ENCODE results near the gene CMTM7. TPM values are rescaled to one million over a fixed set of nuclear protein-coding genes. Genes with fewer than 3 reads are reported as not detected.
A peak's percentile ranks its signal among the peaks of the same experiment; 100 is the strongest.

Gene CMTM7
- polyA plus RNA-seq, 3 donors, result 100 to 148 (median 146) TPM

DNA sequence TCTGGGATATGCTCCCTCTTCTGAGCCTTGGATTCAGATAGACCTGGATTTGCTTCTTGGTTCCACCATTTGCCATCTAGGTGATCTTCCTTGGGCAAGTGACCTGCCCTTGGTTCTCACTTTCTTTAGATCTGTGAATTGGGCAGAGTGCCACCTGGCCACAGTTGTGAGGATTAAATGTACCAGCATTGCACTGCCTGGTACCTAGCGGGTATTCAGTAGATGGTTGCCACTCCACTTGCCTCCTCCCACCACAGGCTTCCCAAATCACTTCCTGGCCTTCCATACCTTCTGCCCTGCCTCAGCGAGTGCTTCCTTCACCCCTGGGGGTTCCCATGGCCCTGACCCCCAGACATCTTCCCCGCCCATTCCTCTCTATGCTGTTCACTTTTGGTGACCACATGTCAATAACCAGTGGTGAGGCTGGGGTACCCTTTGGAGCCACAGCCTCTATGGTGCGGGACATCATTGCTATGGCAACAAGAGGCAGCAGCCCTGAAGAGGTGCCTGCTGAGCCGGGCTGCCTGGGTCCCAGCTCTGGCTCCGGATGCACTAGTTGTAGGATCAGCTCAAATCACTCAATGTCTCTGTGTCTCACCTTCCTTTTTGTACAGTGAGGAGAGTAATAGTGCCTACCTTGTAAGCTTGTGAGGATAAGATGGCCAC lies 40.5 kb downstream of the CMTM7 start:
- Histone ChIP-seq H4K20me1 (ENCODE audit: insufficient read depth, low read length) (peaks cover 72% of the 10 kb centered on the region), H3K27me3 (ENCODE audit: control insufficient read depth in 2 of 2, insufficient read depth in 2 of 2, low read length in 2 of 2) (no peaks in the 10 kb centered on the region), H3K4me2 (replicated peaks; ENCODE audit: extremely low read depth, low read length, poor library complexity, severe bottlenecking) (peak overlapping the region; percentile 60), H2AFZ (ENCODE audit: insufficient read depth, low read depth, low read length, poor library complexity, severe bottlenecking) (peak overlapping the region; percentile 42), H3K9ac (ENCODE audit: insufficient read depth, low read length, poor library complexity, severe bottlenecking) (peak overlapping the region; percentile 38), H3K4me1 (ENCODE audit: control insufficient read depth in 1 of 2, insufficient read depth in 2 of 2, low read length in 2 of 2) (peaks cover 51 to 56% of the 10 kb centered on the region in 2 donors), H3K9me3 (replicated peaks in 1 of 2; ENCODE audit: control insufficient read depth in 1 of 2, insufficient read depth in 1 of 2, low read length in 2 of 2) (no peaks in the 10 kb centered on the region), H3K79me2 (ENCODE audit: insufficient read depth, low read length) (peaks cover 99% of the 10 kb centered on the region), H3K36me3 (replicated peaks in 1 of 2; ENCODE audit: control insufficient read depth in 1 of 2, insufficient read depth in 2 of 2, low read length in 2 of 2) (no peaks in the 10 kb centered on the region), H3K27ac (ENCODE audit: low read depth in 1 of 2, low read length in 2 of 2) (peak overlapping the region; percentile 77), H3K4me3 (replicated peaks in 1 of 3; ENCODE audit: low read depth in 2 of 3, low read length in 3 of 3) (peak overlapping the region in 1 of 3 experiments; percentile 44)
- Mint-ChIP-seq H3K4me3 (no peak overlapping the region), H3K4me1 (peaks cover 73% of the 10 kb centered on the region), H3K27ac (peak overlapping the region; percentile 76 to 97 (median 94)), H3K27me3 (ENCODE audit: low read depth in 3 of 3) (no peaks in the 10 kb centered on the region), H3K9me3 (no peaks in the 10 kb centered on the region), H3K36me3 (peaks cover 2 to 11% of the 10 kb centered on the region in 2 donors)
- no peak for DNase-seq
- TF ChIP-seq, protein P1, sequence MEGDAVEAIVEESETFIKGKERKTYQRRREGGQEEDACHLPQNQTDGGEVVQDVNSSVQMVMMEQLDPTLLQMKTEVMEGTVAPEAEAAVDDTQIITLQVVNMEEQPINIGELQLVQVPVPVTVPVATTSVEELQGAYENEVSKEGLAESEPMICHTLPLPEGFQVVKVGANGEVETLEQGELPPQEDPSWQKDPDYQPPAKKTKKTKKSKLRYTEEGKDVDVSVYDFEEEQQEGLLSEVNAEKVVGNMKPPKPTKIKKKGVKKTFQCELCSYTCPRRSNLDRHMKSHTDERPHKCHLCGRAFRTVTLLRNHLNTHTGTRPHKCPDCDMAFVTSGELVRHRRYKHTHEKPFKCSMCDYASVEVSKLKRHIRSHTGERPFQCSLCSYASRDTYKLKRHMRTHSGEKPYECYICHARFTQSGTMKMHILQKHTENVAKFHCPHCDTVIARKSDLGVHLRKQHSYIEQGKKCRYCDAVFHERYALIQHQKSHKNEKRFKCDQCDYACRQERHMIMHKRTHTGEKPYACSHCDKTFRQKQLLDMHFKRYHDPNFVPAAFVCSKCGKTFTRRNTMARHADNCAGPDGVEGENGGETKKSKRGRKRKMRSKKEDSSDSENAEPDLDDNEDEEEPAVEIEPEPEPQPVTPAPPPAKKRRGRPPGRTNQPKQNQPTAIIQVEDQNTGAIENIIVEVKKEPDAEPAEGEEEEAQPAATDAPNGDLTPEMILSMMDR (IDR thresholded peaks at IDR 0.05), result no peak
- intact Hi-C loops (cut with micrococcal nuclease), result loop anchor here (5.0 to 10.0 kb wide), 2 partner anchors 40 to 57 kb away; partner anchors contain the start of gene CMTM7 (in 1 of the 2)
- 83% methylated on average over 4 of the region's 6 CpGs for WGBS (ENCODE audit: insufficient coverage)

DNA sequence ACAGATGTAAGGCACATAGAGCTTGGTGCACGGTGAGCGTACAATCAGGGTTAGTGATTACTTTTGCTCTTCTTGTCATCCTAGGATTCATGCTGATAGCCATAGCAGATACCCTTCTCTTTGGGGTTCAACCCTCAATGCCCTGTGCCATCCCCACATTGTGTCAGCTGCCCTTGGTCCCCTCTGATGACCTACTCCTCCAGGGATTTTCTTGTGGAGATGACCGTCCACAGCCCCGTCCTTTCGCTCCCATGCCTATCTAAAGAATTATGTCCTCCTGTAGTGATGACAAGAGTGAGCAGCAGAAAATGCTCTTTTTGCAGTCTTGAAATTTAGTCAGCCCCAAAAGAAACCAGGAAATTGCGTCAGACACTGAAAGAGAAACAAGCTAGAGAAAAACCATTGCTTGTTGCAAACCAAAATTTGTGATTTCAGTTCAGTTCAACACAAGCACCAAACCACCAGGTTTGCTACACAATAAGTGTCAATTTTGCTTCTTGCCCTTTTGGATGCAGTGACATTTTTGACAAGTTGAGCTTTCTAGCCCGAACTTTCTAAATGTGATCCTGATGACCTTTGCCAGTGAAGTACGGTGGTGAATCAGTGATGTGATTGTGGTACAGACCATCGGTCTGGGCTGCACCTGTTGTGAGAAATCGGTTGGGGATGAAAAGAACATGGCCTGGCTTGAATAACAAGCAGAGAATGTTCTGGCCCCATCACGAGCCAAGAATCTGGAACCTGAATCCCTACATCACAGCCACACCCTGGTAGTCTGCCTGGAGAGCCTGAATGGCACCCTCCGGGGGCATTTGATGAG lies 41.3 kb downstream of the CMTM7 start:
- Mint-ChIP-seq H3K27ac (peak overlapping the region; percentile 76 to 97 (median 94)), H3K9me3 (no peaks in the 10 kb centered on the region), H3K4me1 (peaks cover 69% of the 10 kb centered on the region), H3K27me3 (ENCODE audit: low read depth in 3 of 3) (no peaks in the 10 kb centered on the region), H3K36me3 (peaks cover 4 to 11% of the 10 kb centered on the region in 2 donors), H3K4me3 (peak overlapping the region; percentile 51 to 84)
- H3K4me3 ChIP-seq (replicated peaks in 1 of 3; ENCODE audit: low read depth in 2 of 3, low read length in 3 of 3), result peak overlapping the region in 2 of 3 experiments; percentile 8 to 44
- peak overlapping the region; percentile 38 for H3K9ac ChIP-seq (ENCODE audit: insufficient read depth, low read length, poor library complexity, severe bottlenecking)
- peak; percentile 38 to 60 (median 47) for DNase-seq
- H3K4me1 ChIP-seq (ENCODE audit: control insufficient read depth in 1 of 2, insufficient read depth in 2 of 2, low read length in 2 of 2), result peaks cover 49 to 52% of the 10 kb centered on the region in 2 donors
- peak overlapping the region; percentile 42 for H2AFZ ChIP-seq (ENCODE audit: insufficient read depth, low read depth, low read length, poor library complexity, severe bottlenecking)
- intact Hi-C loops (cut with micrococcal nuclease), result loop anchor here (5.0 to 10.0 kb wide), 2 partner anchors 41 to 58 kb away; partner anchors contain the start of gene CMTM7 (in 1 of the 2)
- H3K27ac ChIP-seq (ENCODE audit: low read depth in 1 of 2, low read length in 2 of 2), result peak overlapping the region; percentile 77
- peaks cover 72% of the 10 kb centered on the region for H4K20me1 ChIP-seq (ENCODE audit: insufficient read depth, low read length)
- no peaks in the 10 kb centered on the region for H3K9me3 ChIP-seq (replicated peaks in 1 of 2; ENCODE audit: control insufficient read depth in 1 of 2, insufficient read depth in 1 of 2, low read length in 2 of 2)
- peak overlapping the region; percentile 60 for H3K4me2 ChIP-seq (replicated peaks; ENCODE audit: extremely low read depth, low read length, poor library complexity, severe bottlenecking)
- H3K79me2 ChIP-seq (ENCODE audit: insufficient read depth, low read length), result peaks cover 99% of the 10 kb centered on the region
- WGBS (ENCODE audit: insufficient coverage), result 53% methylated on average over 4 of the region's 12 CpGs
- no peaks in the 10 kb centered on the region for H3K27me3 ChIP-seq (ENCODE audit: control insufficient read depth in 2 of 2, insufficient read depth in 2 of 2, low read length in 2 of 2)
- TF ChIP-seq, protein P1 (IDR thresholded peaks at IDR 0.05), result no peak
- no peaks in the 10 kb centered on the region for H3K36me3 ChIP-seq (replicated peaks in 1 of 2; ENCODE audit: control insufficient read depth in 1 of 2, insufficient read depth in 2 of 2, low read length in 2 of 2)
